ENCODE data around the gene DENND5B. TPM values are rescaled to one million over a fixed set of nuclear protein-coding genes. Genes with fewer than 3 reads are reported as not detected.
A peak's percentile ranks its signal among the peaks of the same experiment; 100 is the strongest.
"Not testable (repeated sequence)": the region's sequence is repeated elsewhere in the genome, so short reads cannot be mapped to it uniquely, and the experiment has no call there.

DENND5B gene
- total and polyA plus RNA-seq, 4 donors, result 18.8 to 44.4 (median 25.6) TPM

- no peaks in the 10 kb centered on the region for H3K27me3 ChIP-seq (ENCODE audit: control insufficient read depth, insufficient read depth, low read length)
- H3K36me3 ChIP-seq (ENCODE audit: control insufficient read depth, insufficient read depth, low read length), result peaks cover 22% of the 10 kb centered on the region
- H3K27ac ChIP-seq (ENCODE audit: low read depth, low read length), result no peak overlapping the region
- 53% methylated on average over 6 of the region's 8 CpGs for WGBS (ENCODE audit: insufficient coverage)
- no peaks in the 10 kb centered on the region for H3K9me3 ChIP-seq (ENCODE audit: control insufficient read depth, insufficient read depth, low read length)
- no peaks in the 10 kb centered on the region for H3K4me1 ChIP-seq (ENCODE audit: control insufficient read depth, insufficient read depth, low read length)
- no peak overlapping the region for H3K4me3 ChIP-seq (ENCODE audit: low read depth, low read length)
- no peak for DNase-seq (ENCODE audit: low read depth in 4 of 6, low spot score in 6 of 6)
Measured at GRCh38 chr12:31387466-31387865, 203.5 kb downstream of the DENND5B start.

GRCh38 chr12:31387011-31387410, 203.9 kb downstream of the DENND5B start:
- Histone ChIP-seq H3K27me3 (ENCODE audit: control insufficient read depth, insufficient read depth, low read length) (no peaks in the 10 kb centered on the region), H3K4me3 (ENCODE audit: low read depth, low read length) (no peak overlapping the region), H3K36me3 (ENCODE audit: control insufficient read depth, insufficient read depth, low read length) (peaks cover 22% of the 10 kb centered on the region), H3K9me3 (ENCODE audit: control insufficient read depth, insufficient read depth, low read length) (no peaks in the 10 kb centered on the region), H3K27ac (ENCODE audit: low read depth, low read length) (no peak overlapping the region), H3K4me1 (ENCODE audit: control insufficient read depth, insufficient read depth, low read length) (no peaks in the 10 kb centered on the region)
- no CpG with 5 or more reads among the region's 2 CpGs for WGBS (ENCODE audit: insufficient coverage)
- no peak for DNase-seq (ENCODE audit: low read depth in 4 of 6, low spot score in 6 of 6)

DNA sequence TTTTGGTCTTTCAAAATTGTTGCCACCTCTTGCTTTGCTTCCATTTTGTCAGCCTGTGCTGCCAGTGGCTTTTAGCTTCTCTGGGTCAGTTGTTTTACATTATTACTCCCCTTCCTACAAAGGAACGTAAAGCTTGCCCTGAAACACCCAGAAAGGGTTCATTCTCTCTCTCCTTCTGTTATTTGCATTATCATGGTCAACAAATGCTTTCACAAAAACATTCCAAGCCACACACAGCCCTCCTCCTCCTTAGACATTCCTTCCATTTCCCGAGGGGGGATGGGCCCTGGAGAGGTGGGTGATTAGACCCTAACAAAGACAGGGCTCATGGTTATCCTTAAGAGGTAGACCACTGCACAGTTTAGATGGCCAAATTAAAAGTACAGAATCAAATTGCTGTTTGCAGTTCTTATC, 204.6 kb downstream of the DENND5B start:
- H3K4me3 ChIP-seq (ENCODE audit: low read depth, low read length), result no peak overlapping the region
- peaks cover 22% of the 10 kb centered on the region for H3K36me3 ChIP-seq (ENCODE audit: control insufficient read depth, insufficient read depth, low read length)
- no peaks in the 10 kb centered on the region for H3K27me3 ChIP-seq (ENCODE audit: control insufficient read depth, insufficient read depth, low read length)
- H3K4me1 ChIP-seq (ENCODE audit: control insufficient read depth, insufficient read depth, low read length), result no peaks in the 10 kb centered on the region
- 40% methylated on average over 1 of the region's 2 CpGs for WGBS (ENCODE audit: insufficient coverage)
- no peak for DNase-seq (ENCODE audit: low read depth in 4 of 6, low spot score in 6 of 6)
- no peak overlapping the region for H3K27ac ChIP-seq (ENCODE audit: low read depth, low read length)
- H3K9me3 ChIP-seq (ENCODE audit: control insufficient read depth, insufficient read depth, low read length), result no peaks in the 10 kb centered on the region

- DNase-seq (ENCODE audit: low read depth in 4 of 6, low spot score in 6 of 6); H3K4me1 ChIP-seq (ENCODE audit: control insufficient read depth, insufficient read depth, low read length); H3K27ac ChIP-seq (ENCODE audit: low read depth, low read length); H3K27me3 ChIP-seq (ENCODE audit: control insufficient read depth, insufficient read depth, low read length); H3K36me3 ChIP-seq (ENCODE audit: control insufficient read depth, insufficient read depth, low read length); H3K4me3 ChIP-seq (ENCODE audit: low read depth, low read length); H3K9me3 ChIP-seq (ENCODE audit: control insufficient read depth, insufficient read depth, low read length): not testable (repeated sequence)
- WGBS (ENCODE audit: insufficient coverage), result no CpG with 5 or more reads among the region's 8 CpGs
Measured at GRCh38 chr12:31377210-31377609, 213.7 kb downstream of the DENND5B start.

GRCh38 chr12:31375422-31375821, 215.5 kb downstream of the DENND5B start:
- DNase-seq (ENCODE audit: low read depth in 4 of 6, low spot score in 6 of 6); H3K36me3 ChIP-seq (ENCODE audit: control insufficient read depth, insufficient read depth, low read length); H3K27ac ChIP-seq (ENCODE audit: low read depth, low read length); H3K27me3 ChIP-seq (ENCODE audit: control insufficient read depth, insufficient read depth, low read length); H3K4me1 ChIP-seq (ENCODE audit: control insufficient read depth, insufficient read depth, low read length); H3K9me3 ChIP-seq (ENCODE audit: control insufficient read depth, insufficient read depth, low read length); H3K4me3 ChIP-seq (ENCODE audit: low read depth, low read length): not testable (repeated sequence)
- WGBS (ENCODE audit: insufficient coverage), result 65% methylated on average over 2 of the region's 6 CpGs

- Histone ChIP-seq H3K4me1 (ENCODE audit: control insufficient read depth, insufficient read depth, low read length) (peaks cover 4% of the 10 kb centered on the region), H3K27ac (ENCODE audit: low read depth, low read length) (no peak overlapping the region)
- WGBS (ENCODE audit: insufficient coverage), result 100% methylated on average over 2 of the region's 2 CpGs
Measured at GRCh38 chr12:31371256-31371620, 219.7 kb downstream of the DENND5B start.

GRCh38 chr12:31370531-31371255, 220.2 kb downstream of the DENND5B start:
- Histone ChIP-seq H3K4me3 (ENCODE audit: low read depth, low read length) (peak overlapping the region; percentile 20), H3K27me3 (ENCODE audit: control insufficient read depth, insufficient read depth, low read length) (no peaks in the 10 kb centered on the region), H3K4me1 (ENCODE audit: control insufficient read depth, insufficient read depth, low read length) (peaks cover 4% of the 10 kb centered on the region), H3K36me3 (ENCODE audit: control insufficient read depth, insufficient read depth, low read length) (no peaks in the 10 kb centered on the region), H3K27ac (ENCODE audit: low read depth, low read length) (peak overlapping the region; percentile 62), H3K9me3 (ENCODE audit: control insufficient read depth, insufficient read depth, low read length) (no peaks in the 10 kb centered on the region)
- DNase-seq (ENCODE audit: low read depth in 4 of 6, low spot score in 6 of 6), result peak in 2 of 6 donors; percentile 12 to 33
- 36% methylated on average over 6 of the region's 10 CpGs for WGBS (ENCODE audit: insufficient coverage)

More at GRCh38 chr12:31371256-31371620, 219.7 kb downstream of the DENND5B start:
- no peak overlapping the region for H3K4me3 ChIP-seq (ENCODE audit: low read depth, low read length)
- DNase-seq (ENCODE audit: low read depth in 4 of 6, low spot score in 6 of 6), result no peak
- no peaks in the 10 kb centered on the region for H3K27me3 ChIP-seq (ENCODE audit: control insufficient read depth, insufficient read depth, low read length)
- H3K36me3 ChIP-seq (ENCODE audit: control insufficient read depth, insufficient read depth, low read length), result no peaks in the 10 kb centered on the region
- no peaks in the 10 kb centered on the region for H3K9me3 ChIP-seq (ENCODE audit: control insufficient read depth, insufficient read depth, low read length)

GRCh38 chr12:31369712-31370521, 221.0 kb downstream of the DENND5B start:
- H3K36me3 ChIP-seq (ENCODE audit: control insufficient read depth, insufficient read depth, low read length), result no peaks in the 10 kb centered on the region
- peak overlapping the region; percentile 62 for H3K27ac ChIP-seq (ENCODE audit: low read depth, low read length)
- H3K4me1 ChIP-seq (ENCODE audit: control insufficient read depth, insufficient read depth, low read length), result peaks cover 4% of the 10 kb centered on the region
- WGBS (ENCODE audit: insufficient coverage), result 57% methylated on average over 15 of the region's 21 CpGs
- H3K27me3 ChIP-seq (ENCODE audit: control insufficient read depth, insufficient read depth, low read length), result no peaks in the 10 kb centered on the region
- no peaks in the 10 kb centered on the region for H3K9me3 ChIP-seq (ENCODE audit: control insufficient read depth, insufficient read depth, low read length)
- H3K4me3 ChIP-seq (ENCODE audit: low read depth, low read length), result peak overlapping the region; percentile 20
- DNase-seq (ENCODE audit: low read depth in 4 of 6, low spot score in 6 of 6), result peak in 2 of 6 donors; percentile 24 to 62

- H3K27me3 ChIP-seq (ENCODE audit: control insufficient read depth, insufficient read depth, low read length), result no peaks in the 10 kb centered on the region
- H3K9me3 ChIP-seq (ENCODE audit: control insufficient read depth, insufficient read depth, low read length), result no peaks in the 10 kb centered on the region
- 39% methylated on average over 5 of the region's 8 CpGs for WGBS (ENCODE audit: insufficient coverage)
- H3K27ac ChIP-seq (ENCODE audit: low read depth, low read length), result no peak overlapping the region
- no peak overlapping the region for H3K4me3 ChIP-seq (ENCODE audit: low read depth, low read length)
- H3K4me1 ChIP-seq (ENCODE audit: control insufficient read depth, insufficient read depth, low read length), result peaks cover 4% of the 10 kb centered on the region
- H3K36me3 ChIP-seq (ENCODE audit: control insufficient read depth, insufficient read depth, low read length), result no peaks in the 10 kb centered on the region
- no peak for DNase-seq (ENCODE audit: low read depth in 4 of 6, low spot score in 6 of 6)
Measured at GRCh38 chr12:31368666-31369361, 222.1 kb downstream of the DENND5B start.
